ENCODE results near the gene SP8.
"Not testable (repeated sequence)": the region's sequence is repeated elsewhere in the genome, so short reads cannot be mapped to it uniquely, and the experiment has no call there.

SP8 gene

DNA sequence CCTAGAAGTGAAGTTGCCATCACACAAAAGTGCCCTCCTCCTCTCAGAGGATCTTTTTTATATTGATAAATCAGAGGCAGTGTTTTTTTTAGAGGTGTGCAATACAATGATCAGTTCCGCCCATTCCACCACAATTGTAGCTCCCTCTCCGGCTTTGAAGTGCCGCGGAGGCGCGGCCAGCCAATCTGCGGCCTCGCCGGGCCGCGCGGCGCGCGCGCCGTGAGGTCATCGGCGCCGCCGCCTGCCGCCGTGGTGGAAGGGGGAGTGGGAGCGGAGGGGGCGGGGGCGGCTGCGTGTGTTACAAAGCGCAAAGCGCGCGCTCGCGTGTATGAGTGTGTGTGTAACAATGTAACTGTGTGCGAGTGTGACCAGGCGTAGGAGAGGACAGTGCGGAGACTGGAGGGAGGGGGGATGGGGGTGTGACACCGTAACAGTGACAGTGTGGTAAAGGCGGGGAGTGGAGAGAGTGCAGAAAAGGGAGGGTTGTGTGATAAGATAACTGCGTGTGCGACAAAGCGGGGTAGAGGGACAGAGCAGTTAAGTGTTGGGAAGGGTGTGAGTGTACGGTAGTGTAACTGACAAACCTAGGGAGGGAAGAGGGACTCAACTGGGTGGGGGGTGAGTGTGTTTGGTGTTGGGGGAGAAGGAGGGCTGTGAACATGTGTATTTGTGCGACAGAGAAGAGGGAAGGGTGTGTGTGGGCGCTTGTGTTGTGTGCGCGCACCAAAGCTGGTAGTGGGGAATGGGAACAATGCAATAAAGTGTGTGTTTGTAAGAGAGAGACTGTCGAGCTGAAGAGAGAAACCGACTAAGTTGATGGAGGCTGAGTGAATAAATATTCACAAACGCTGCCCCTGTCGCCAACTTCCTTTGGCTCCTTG is at the start of gene SP8:
Gene SP8 (minus strand): TSS at position 108 of the 881 bp plus-strand sequence. CDS start 88 bp downstream, at position 20.
- DNase-seq (ENCODE audit: low read depth in 1 of 2, low spot score in 1 of 2): no peak

DNA sequence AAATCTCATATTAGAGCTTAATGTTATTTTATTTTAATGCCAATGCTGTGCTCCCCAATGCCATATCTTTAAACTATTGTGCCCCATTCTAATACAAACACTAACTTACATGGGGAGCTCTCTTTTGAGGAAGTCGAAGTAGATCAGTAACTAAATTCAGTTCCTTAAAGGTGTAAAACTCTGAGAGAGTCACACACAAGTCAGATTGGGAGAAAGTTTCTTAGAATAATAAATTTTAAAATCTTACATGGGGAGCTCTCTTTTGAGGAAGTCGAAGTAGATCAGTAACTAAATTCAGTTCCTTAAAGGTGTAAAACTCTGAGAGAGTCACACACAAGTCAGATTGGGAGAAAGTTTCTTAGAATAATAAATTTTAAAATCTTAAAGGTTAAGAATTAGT is 49.7 kb upstream of the SP8 start:
- DNase-seq (ENCODE audit: low read depth in 1 of 2, low spot score in 1 of 2): not testable (repeated sequence)

DNA sequence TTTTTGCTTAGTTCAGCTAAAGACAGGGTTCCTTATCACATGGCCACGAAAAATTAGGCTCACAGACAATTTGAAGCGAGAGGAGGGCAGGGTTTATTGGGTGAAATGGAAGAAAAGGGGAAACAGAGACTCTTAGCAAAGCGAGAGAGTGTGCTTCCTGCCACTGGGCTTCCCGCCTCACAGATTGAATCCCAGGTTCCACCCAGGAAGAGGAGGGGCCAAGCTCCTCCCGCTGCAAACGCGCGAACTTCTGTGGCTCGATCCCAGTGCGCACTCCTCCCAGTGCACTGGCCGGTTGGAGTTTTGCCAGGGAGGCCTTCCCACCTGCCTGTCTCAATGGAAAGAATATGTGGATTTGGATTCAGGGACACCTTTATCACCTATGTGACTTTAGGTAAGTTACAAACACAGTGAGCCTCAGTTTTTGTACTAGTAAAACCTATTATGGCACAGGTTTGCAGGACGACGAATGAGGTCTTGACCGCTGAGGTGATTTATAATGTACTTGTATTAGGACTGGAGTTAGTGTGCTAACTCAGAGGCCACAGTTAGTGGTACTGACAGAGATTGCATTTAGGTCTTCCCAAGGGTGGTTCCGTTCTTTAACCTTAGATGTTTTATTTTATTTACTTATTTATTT is 48.5 kb upstream of the SP8 start:
- no peak for DNase-seq (ENCODE audit: low read depth in 1 of 2, low spot score in 1 of 2)

DNA sequence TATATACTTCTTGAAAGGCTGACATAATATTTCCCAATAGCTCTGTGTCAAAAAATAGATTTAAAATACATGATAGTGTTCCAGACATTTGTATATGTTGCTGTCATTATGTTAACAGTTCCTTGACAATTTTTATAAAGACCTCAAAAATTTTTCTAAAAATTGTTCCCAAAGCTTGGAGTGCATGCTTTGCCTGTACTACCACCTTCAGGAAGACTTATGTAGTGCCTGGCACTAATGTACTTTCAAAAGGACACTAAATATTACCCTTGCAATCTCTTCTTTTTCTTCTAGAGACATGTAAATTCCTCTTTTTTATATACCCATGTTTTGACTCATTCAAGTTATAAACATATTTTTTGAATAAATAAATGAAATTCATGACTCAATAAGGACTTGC is 48.0 kb upstream of the SP8 start:
- no peak for DNase-seq (ENCODE audit: low read depth in 1 of 2, low spot score in 1 of 2)

GRCh38 chr7:20831956-20832355 is 45.3 kb upstream of the SP8 start:
- DNase-seq (ENCODE audit: low read depth in 1 of 2, low spot score in 1 of 2): no peak

- DNase-seq (ENCODE audit: low read depth in 1 of 2, low spot score in 1 of 2): no peak
Measured at GRCh38 chr7:20831451-20831850, 44.8 kb upstream of the SP8 start.

GRCh38 chr7:20828947-20829346 is 42.3 kb upstream of the SP8 start:
- no peak for DNase-seq (ENCODE audit: low read depth in 1 of 2, low spot score in 1 of 2)

GRCh38 chr7:20827172-20827571 is 40.5 kb upstream of the SP8 start:
- no peak for DNase-seq (ENCODE audit: low read depth in 1 of 2, low spot score in 1 of 2)

DNA sequence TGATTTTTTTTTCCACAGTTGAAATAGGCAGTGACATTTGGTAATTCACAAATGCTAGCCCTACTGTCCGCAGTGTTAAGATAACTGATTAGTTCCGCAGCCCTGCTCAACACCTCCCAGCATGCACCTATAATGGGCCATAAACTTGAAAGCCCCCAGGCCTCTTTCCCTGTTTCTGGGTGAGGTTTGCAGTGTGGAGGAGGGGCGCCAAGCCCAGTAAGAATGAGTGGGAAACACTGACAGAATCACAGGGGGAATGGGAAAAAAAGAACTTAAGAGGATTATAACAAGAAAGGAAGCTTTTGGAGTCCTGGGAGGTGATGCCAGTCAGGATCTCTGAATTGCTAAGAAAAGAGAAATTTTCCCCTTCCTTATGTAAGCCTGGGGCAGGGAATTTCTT is 39.6 kb upstream of the SP8 start:
- no peak for DNase-seq (ENCODE audit: low read depth in 1 of 2, low spot score in 1 of 2)

GRCh38 chr7:20825555-20825954 is 38.9 kb upstream of the SP8 start:
- no peak for DNase-seq (ENCODE audit: low read depth in 1 of 2, low spot score in 1 of 2)

DNA sequence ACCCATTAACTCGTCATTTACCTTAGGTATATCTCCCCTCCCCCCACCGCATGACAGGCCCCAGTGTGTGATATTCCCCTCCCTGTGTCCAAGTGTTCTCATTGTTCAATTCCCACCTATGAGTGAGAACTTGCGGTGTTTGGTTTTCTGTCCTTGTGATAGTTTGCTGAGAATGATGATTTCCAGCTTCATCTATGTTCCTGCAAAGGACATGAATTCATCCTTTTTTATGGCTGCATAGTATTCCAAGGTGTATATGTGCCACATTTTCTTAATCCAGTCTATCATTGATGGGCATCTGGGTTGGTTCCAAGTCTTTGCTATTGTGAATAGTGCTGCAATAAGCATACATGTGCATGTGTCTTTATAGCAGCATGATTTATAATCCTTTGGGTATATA is 34.7 kb upstream of the SP8 start:
- DNase-seq (ENCODE audit: low read depth in 1 of 2, low spot score in 1 of 2): not testable (repeated sequence)

- no peak for DNase-seq (ENCODE audit: low read depth in 1 of 2, low spot score in 1 of 2)
Measured at GRCh38 chr7:20816372-20816959, 29.8 kb upstream of the SP8 start.

GRCh38 chr7:20804345-20804744 is 17.7 kb upstream of the SP8 start:
- DNase-seq (ENCODE audit: low read depth in 1 of 2, low spot score in 1 of 2): no peak

DNA sequence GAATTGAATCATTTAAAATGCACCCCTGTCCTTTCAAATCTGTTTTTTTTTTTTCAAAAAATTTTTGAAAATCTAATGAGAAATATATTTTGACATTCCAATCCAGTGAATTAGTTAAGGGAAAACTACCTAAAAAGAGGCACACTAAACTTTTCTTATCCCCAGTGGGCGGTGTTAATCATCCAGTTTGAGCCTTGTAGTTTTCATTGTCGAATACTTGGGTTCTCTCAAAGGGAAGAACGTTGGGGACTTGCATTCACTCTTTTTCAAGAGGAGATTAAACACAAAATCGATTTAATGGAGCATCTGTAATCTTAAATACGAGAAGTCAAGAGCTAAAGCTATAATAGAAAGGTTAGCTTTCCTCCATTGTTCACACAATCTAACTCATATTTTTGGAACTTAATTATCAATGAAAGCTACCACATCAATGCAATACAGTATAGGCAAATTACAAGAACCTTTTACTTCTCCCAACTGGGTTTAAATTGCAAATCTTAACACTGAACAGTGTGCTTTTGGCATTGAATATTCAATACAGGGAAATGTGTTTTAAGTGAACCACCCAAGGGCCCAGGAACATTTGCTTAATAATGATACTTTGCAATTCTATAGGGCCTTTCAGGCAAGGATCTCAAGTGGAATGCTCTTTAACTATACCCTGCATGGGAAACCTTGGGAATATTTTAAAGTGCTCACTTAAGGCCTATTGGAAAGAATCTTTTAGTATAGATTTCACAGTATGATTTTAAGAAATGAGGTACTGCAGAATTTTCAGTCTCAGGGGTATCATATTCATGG is 13.1 kb upstream of the SP8 start:
- DNase-seq (ENCODE audit: low read depth in 1 of 2, low spot score in 1 of 2): no peak

GRCh38 chr7:20798694-20799121 is 12.0 kb upstream of the SP8 start:
- no peak for DNase-seq (ENCODE audit: low read depth in 1 of 2, low spot score in 1 of 2)

- no peak for DNase-seq (ENCODE audit: low read depth in 1 of 2, low spot score in 1 of 2)
Measured at GRCh38 chr7:20798081-20798693, 11.5 kb upstream of the SP8 start.

- DNase-seq (ENCODE audit: low read depth in 1 of 2, low spot score in 1 of 2): no peak
Measured at GRCh38 chr7:20797462-20798080, 10.9 kb upstream of the SP8 start.

GRCh38 chr7:20797042-20797461 is 10.4 kb upstream of the SP8 start:
- no peak for DNase-seq (ENCODE audit: low read depth in 1 of 2, low spot score in 1 of 2)

- DNase-seq (ENCODE audit: low read depth in 1 of 2, low spot score in 1 of 2): no peak
Measured at GRCh38 chr7:20796500-20796899, 9.8 kb upstream of the SP8 start.

- DNase-seq (ENCODE audit: low read depth in 1 of 2, low spot score in 1 of 2): no peak
Measured at GRCh38 chr7:20795881-20796280, 9.2 kb upstream of the SP8 start.
